Stimulated activated naive CD4-positive, alpha-beta T cell treated with Interleukin-2 at 50 U/mL for 16 hours (primary cell): ENCODE measurements around the gene MLPH.

Source experiments
- DNase-seq: peaks from one replicate; lab custom pipeline; 2025; lab: John Stamatoyannopoulos, UW

MLPH gene

GRCh38 chr2:237519506-237520245, 32.6 kb downstream of the MLPH start:
- DNase-seq, result no peak

- no peak for DNase-seq
Observed at GRCh38 chr2:237520290-237520689, 33.2 kb downstream of the MLPH start.

- DNase-seq, result no peak
Observed at GRCh38 chr2:237524631-237525030, 37.6 kb downstream of the MLPH start.

DNA sequence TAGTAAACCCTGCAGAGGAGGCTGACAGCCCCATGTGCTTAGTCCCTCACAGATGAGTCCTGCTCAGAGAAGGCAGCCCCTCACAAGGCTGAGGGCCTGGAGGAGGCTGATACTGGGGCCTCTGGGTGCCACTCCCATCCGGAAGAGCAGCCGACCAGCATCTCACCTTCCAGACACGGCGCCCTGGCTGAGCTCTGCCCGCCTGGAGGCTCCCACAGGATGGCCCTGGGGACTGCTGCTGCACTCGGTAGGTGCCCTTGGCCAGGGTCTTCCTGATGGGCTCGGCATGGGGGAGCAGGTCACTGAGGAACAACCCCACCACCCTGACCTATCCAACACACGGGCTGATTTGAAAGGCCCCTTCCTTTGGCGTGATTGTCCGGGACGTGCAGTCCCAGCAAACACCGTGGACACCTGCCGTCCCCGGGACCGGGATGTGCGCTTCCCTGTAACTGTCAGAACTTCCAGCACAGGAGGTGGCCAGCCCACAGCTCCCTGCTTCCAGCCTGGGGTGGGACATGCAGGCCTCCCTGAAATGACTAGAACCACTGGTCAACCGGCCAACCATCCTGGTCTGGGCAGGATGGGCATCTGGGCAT, 38.6 kb downstream of the MLPH start:
- no peak for DNase-seq

- no peak for DNase-seq
Observed at GRCh38 chr2:237527233-237527632, 40.2 kb downstream of the MLPH start.

DNA sequence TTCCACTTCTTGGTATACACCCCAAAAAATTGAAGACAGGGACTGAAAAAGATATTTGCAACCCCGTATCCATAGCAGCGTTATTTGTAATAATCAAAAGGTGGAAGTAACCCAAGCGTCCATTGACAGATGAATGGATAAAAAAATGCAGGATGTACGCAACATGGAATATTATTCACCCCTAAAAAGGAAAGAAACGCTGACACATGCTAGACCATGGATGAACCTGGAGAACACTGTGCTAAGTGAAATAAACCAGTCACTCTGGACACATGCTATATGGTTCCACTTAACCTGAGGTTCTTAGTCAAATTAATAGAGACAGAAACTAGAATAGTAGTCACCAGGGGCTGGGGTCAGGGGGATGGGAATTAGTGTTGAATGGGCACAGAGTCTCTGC, 40.7 kb downstream of the MLPH start:
- no peak for DNase-seq

DNA sequence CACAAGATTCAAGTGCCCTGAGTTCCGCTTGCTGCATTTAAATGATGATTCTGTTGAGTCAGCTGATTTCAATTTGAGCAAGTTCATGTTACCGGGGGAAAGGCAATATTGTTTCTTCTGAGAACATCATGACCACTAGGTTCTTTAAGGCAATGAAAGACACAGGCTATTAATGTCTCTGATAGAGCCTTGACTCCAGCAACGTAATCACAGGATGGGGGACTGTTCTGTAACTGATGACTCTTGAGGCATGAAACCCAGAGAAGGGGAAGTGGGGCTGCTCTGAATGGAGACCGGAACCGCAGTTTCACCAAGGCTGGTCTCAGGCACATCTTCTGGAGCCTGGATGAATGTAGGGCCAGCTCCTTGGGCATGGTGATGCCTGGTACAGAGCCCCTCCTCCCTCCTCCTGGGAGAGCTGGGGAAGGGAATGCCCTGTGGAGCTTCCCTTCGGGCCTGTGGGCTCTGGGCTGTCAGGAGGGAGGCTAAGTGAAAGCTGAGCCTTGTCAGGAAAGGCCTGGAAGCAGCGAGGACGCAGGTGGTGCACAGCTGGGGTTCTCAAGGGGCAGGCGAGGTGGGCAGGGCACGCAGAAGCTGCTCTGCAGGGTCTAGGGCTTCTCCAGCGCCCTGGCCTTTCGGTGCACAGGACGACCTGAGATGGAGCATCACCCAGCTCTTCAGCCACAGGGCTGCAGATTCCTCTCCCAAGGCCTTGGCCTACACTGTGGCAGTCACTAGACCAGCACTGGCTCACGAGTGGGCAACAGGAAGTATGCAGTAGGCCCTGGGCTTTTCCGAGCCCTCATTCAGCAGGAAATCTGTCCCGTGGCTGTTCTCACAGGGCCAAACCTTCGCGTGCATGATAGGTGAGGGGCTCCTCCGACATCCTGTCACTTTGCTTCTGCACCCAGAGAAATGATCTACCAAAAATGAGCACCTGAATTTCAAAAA, 42.7 kb downstream of the MLPH start:
- DNase-seq, result no peak

DNA sequence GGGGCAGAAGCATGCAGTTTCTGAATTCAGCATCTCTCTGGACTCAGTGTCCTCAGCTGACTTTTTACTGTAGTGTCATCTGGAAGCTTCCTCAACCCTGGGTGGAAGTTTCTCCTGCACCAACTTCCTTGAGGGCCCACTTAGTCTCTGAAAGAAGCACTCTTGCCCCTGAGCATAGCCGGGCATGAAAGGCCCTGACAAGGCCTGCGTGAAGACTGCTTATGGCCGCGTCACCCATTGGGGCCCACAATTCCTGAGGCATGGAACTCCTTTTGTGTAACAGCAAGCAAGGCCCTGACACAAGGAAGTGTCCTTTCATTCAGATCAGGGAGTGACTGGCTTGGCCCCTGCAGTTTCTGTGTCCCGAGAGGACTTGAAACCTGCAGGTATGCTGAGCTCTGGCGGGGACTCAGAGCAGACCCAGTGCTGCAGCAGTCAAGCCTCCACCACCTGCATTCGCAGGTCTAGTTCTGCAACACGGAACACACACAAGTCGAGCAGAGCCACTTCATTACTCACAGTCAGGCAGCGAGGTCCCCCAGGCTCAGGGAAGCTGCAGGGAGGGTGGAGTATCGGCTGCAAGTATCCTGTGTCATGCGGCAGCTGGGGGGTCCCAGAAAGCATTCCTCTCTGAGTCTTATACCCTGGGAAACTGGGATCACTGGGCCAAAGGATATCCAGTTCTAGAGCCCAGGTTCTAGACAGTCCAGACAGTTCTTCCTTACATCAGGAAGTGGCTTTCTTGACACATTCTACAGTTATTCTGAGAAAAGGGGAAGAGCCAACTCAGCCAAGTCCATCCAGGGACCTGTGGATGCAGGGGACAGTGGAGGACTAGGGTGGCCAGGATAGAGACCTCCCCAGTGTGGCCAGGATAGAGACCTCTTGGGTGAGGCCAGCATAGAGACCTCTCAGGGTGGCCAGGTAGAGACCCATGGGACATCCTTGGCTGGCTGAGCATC, 43.7 kb downstream of the MLPH start:
- no peak for DNase-seq

DNA sequence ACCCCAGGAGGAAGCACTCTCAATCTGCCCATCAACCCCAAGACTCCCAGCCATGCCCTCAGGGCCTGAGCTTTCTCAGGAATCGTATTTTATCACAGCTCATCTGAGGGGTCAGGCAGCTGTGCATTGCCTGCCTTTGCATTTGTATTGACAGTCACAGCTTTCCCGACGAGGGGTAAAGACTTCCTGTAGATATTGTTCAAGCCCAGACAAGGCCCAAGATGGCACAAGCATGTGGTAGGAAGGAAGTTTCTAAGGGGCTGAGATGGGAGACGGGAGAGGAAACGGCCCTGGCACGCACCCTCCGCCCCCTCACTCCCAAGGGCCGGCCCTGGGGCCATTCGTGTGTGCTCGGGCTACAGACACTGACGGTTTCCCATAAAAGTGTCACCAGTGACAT, 45.1 kb downstream of the MLPH start:
- DNase-seq, result no peak

DNA sequence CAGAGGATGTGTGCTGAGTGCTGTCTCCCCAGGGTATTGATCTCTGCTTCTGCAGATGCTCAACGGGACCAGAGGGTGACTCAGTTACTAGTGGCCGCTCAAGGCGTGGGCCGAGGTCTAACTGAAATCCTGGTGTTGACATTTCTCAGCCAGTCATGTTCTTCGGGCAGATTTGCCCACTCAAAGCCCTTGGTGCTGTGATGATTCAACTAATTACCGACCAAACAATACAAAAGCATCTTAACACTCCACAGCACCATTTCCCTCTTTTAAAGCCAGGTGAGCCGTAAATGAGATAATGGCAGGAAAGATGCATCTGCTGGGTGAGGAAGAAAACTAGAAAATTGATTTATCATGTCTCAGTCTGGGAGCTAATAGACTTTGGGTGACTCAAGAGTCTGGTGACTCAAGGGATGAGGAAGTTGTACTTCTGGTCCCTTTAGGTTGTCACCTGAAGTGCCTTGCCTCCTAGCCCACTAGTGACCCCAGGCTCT, 46.7 kb downstream of the MLPH start:
- no peak for DNase-seq

GRCh38 chr2:237534380-237534779, 47.3 kb downstream of the MLPH start:
- DNase-seq, result no peak

DNA sequence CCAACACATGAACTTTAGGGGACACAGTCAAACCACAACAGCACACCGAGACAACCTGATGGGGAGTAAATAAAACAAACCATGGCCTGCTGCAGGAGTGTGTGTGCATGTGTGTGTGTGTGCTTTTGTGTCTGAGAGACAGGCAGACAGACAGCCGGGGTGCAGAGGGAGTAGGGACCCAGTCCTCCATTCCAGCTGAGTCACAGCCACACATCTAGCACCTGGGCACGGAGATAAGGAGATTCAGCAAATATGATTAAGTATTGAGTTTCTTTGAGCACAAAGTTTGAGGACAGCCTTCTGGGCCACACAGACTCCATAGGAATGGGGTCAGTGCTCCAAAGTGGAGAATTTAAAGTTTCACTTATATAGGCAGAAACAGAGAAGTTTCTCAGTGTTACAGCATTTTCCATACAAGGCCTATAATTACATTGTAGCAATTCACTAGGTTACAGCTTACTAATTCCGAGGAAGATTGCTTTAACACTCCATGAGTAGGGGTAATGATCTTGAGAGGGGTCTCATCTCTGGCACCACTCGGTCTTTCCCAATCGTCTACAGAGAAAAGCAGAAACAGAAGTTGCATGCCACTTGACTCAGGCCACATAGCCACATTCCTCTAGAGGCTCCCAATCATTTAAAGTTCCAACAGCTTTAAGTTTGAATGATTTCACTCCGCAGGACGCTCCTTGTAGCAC, 48.5 kb downstream of the MLPH start:
- no peak for DNase-seq

- DNase-seq, result no peak
Observed at GRCh38 chr2:237536083-237536415, 49.0 kb downstream of the MLPH start.

DNA sequence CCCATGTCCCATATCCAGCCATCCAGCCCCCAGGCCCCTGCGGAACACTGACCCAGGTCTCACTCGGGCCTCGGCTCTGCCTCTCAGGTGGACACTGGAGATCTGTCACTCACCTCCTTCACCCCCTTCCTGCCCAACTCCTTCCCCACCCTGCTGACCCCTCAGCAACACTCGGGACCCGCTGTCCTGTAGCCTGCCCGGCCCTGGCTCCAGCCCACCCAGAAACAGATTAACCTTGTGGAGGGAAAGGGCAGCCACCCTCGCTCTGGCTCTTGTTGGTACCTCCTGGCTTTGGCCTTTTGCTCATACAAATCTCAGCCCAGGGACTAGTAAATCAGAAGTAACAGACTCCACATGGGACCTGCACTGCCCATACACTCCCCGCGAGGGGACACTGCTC, 49.6 kb downstream of the MLPH start:
- DNase-seq, result no peak

DNA sequence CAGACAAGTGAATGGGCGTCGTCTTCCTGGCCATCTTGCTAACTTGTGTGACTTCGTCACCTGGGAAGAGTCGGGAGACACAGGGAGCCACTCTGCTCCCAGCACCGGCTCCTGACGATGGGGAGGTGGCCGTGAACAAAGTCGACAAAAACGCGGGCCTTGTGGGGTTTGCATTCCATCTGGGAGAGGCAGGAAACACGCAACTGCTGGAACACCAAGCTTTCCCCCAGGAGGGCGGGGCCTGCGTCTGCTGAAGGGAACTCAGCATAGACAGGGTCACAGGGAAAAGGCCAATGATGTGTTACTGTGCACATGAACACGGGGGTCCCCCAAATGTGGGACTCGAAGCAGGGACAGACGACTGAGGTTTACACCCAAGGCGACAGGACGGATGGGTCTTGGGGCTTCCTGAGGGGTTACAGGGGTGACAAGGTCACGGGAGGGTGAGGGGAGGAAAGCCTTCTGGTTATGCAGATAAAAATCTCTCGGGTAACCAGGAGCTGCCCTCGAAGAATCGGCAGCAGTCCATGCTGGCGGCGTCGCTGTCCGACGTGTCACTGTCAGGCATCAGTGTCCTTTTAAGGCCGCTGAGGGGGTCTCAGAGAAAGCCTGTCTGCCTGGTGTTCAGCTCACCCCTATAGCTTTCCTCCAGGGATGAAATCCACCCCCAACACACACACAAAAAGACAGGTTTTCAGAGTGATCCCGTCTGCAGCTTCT, 51.1 kb downstream of the MLPH start:
- DNase-seq, result no peak

GRCh38 chr2:237538901-237539300, 51.9 kb downstream of the MLPH start:
- DNase-seq, result no peak

DNA sequence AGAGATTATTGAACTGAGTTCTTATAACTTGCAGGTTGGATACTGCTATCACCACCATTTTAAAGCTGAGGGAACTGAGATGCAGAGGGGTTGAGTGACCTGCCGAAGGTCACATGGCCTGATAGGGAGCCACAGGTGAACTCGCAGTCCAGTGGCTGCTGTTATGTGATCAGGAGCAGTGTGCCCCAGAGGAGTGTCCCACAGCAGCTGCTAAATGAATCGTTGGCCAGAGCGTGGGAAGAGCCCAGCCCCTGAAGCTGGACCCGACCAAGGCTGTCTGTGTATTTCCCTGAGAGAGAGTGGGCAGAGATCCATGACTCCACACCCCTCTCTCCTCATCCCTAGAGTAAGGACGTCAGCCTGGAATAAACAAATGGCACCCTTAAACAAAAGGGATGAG, 52.6 kb downstream of the MLPH start:
- DNase-seq, result no peak

DNA sequence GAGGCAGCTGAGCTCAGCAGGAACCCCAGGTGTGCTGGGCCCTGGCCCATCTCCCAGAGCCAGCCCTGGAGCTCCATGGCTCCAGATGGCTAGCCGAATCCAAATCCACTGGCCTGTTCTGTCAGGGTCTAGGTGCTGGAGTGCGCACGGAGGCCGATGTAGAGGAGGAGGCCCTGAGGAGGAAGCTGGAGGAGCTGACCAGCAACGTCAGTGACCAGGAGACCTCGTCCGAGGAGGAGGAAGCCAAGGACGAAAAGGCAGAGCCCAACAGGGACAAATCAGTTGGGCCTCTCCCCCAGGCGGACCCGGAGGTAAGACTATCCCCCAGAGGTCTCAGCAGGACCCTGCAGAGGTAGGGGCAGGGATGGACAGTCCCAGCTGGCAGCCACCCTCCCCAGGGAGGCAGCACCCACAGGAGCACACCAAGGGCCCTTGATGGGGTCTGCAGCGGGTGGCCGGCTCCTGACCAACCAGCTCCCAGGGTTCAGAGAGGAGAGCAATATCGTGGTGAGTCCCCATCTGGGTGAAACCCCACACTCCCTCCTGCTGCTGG, 53.2 kb downstream of the MLPH start:
- no peak for DNase-seq

DNA sequence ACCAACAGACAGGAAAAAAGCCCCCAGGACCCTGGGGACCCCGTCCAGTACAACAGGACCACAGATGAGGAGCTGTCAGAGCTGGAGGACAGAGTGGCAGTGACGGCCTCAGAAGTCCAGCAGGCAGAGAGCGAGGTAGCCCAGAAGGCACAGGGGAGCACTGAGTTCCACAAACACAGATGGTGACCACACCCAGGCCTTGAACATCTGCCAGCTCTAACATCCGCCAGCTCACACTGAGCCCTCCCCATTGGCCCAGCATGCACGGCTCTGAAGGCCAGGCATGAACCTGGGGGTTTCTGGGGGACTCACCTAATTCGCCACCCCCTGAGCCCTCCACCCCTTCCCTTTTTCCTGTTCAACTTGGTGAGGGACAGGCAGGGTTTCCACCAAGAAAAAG, 53.8 kb downstream of the MLPH start:
- DNase-seq, result no peak

- no peak for DNase-seq
Observed at GRCh38 chr2:237541243-237541642, 54.2 kb downstream of the MLPH start.
